HG02759 (cell line): ENCODE measurements around the gene PNPLA2.

Source experiments
- ATAC-seq: cut with Tn5 transposase; IDR thresholded peaks from one replicate; pipeline ENCODE4 v1.9.1; 2021; ENCODE audit warnings: mild to moderate bottlenecking, moderate library complexity; ENCODE audit not compliant: unreplicated experiment

PNPLA2 gene

GRCh38 chr11:858053-858761, 39.5 kb downstream of the PNPLA2 start:
- no peak for ATAC-seq

GRCh38 chr11:858762-859339, 40.1 kb downstream of the PNPLA2 start:
- no peak for ATAC-seq

DNA sequence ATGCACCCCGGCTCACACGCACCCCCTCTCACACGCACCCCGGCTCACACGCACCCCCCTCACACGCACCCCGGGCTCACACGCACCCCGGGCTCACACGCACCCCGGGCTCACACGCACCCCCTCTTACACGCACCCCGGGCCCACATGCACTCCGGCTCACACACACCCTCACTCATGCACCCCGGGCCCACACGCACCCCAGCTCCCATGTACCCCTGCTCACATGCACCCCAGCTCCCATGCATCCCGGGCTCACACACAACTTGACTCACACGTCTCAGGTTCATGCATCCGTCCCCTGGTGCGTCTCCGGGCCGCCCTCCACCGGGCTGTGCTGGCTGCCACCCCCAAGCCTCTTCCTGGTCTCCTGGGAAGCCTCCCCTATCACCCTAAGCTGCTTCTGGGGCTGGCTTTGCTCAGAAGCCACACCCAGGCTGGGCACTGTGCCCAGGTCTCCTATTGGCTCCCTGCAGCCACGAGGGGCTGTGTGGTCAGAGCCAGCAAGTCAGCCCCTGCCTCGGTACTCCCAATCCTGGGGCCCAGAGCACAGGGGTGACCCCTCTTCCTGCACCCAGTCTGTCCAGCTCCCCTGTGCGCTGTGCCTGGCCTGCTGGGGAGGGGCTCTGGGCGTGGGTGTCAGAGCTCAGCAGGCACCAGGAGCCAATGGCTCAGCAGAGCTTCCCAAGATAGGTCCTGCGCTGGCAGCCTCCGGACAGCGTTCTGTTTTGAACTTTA, 40.8 kb downstream of the PNPLA2 start:
- ATAC-seq: no peak

DNA sequence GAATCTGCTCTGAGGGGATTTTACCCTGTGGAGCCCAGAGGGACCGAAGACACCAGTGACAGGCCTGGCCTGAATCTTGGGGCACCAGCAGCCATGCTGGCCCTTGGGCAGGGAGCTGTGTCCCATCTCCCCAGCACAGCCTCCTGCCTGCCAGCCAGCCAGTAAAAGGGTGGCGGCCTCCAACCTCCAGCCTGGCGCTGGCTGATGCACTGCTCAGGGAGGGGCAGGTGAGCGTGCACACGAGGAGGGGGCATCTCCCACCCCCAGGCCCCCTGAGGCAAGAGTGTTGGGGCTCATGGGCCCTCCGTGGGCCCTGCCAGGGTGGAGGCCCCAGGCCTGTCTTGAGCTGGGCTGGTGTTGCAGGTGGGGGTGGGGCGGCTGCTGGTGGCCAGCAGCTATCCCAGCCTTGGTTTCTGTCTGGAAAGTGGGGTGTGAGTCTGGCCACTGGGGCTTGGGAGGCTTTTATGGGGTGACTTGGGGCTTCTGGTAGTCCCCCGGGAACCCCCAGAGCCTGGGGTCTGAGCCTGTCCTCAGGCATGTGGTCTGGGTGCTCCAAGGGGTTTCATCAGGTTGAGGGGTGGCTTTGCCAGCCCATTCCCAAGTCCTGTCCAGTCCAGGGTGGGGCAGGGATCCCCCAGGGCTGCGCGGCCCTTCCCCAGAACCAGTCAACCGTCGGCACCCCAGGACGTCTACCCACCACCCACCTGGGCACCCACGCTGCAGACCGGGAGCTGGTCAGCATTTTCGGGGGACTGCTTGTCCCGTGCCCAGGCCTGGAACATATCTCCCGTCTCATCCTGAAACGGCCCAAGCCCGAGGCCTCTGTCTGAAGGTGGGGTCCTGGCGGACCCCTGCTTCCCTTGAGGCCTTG, 41.8 kb downstream of the PNPLA2 start:
- ATAC-seq: no peak

DNA sequence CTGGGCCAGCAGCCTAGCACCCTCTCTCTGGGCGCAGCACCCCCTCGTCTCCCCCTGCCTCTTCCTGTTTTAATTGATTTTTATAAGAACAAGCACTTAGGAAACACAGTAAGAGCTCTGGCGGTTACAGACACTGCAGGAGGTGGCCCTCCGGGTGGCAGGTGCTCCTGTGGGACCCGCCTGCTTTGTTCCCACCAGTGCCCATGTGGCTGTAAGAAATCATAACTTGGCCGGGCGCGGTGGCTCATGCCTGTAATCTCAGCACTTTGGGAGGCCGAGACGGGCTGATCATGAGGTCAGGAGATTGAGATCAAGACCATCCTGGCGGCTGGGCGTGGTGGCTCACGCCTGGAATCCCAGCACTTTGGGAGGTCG, 42.4 kb downstream of the PNPLA2 start:
- no peak for ATAC-seq

DNA sequence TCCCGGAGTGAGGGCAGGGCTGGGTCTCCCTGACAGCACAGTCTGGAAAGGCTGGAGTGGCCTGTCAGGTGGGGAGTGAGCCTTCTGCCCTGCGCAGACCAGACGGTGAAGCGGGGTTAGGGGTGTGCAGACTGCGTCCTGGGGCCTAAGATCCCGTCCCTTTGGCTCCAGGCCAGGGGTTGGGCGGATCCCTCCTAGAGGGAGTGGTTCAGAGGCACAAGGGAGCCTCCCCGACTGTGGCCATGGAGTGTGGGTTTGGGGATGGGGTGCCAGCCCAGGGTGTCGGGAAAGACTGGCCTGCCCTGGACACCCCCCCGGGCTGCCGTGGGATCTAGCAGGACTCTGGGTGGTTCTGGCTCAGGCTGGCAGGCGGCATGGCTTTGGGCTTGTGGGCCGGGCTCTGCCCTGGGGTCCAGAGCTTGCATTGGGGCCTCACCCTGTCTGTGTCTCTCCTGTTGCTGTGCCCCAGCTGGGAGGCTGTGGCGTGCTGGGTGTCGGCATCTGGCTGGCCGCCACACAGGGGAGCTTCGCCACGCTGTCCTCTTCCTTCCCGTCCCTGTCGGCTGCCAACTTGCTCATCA, 43.5 kb downstream of the PNPLA2 start:
- ATAC-seq: no peak

GRCh38 chr11:862696-863022, 43.9 kb downstream of the PNPLA2 start:
- ATAC-seq: no peak

GRCh38 chr11:863023-863909, 44.6 kb downstream of the PNPLA2 start:
- ATAC-seq: no peak

- ATAC-seq: no peak
Measured at GRCh38 chr11:863910-864827, 45.5 kb downstream of the PNPLA2 start.

- ATAC-seq: no peak
Measured at GRCh38 chr11:864898-865297, 46.2 kb downstream of the PNPLA2 start.

DNA sequence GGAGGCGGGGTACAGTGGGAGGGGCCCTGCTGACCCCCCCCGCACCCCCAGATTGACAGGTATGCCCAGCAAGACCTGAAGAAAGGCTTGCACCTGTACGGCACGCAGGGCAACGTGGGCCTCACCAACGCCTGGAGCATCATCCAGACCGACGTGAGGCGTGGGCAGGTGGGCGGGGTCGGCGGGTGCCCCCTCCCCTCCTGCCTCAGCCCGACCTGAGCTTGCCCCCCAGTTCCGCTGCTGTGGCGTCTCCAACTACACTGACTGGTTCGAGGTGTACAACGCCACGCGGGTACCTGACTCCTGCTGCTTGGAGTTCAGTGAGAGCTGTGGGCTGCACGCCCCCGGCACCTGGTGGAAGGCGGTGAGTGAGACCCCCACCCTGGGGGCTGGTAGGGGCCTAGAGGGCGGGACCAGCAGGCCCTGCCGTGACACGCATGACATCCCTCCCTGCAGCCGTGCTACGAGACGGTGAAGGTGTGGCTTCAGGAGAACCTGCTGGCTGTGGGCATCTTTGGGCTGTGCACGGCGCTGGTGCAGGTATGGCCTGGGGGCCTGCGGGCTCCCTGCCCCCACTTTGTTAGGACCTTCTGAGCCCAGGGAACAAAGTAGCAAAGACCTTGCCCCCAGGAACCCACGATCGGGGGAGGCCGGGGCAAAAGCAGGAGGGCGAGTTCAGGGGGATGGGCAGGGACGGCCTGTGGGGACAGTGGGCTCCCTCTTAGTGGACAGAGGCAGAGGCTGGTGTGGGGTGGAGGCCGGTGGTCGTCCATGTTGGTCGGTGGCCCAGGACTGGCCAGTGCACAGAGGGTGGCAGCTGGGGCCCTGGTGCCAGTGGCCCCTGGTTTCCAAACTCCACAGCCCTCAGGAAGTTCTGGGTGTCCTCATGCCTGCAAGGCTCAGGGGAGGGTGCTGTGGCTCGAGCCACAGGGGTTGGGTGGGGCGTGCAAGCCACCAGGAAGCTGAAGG, 47.0 kb downstream of the PNPLA2 start:
- ATAC-seq: no peak

- no peak for ATAC-seq
Measured at GRCh38 chr11:866481-866880, 47.8 kb downstream of the PNPLA2 start.

- no peak for ATAC-seq
Measured at GRCh38 chr11:867856-868358, 49.2 kb downstream of the PNPLA2 start.

DNA sequence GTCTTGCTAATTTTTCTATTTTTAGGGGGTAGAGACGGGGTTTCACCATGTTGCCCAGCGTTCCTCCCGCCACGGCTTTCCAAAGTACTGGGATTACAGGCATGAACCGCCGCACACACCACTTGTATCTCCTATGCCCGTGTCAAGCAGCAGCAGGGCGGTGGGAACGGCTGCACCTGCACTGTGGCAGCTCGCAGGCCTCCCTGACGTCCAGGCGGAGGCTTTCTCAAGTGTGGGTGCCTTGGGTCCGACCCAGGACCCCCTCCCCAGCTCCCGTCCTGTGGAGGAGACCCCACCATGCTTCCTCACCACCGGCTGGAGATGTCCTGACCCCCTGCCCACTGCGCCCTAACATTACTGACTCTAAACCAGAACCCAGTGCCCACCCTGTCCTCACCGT, 49.7 kb downstream of the PNPLA2 start:
- no peak for ATAC-seq

- ATAC-seq: no peak
Measured at GRCh38 chr11:868802-869201, 50.1 kb downstream of the PNPLA2 start.

DNA sequence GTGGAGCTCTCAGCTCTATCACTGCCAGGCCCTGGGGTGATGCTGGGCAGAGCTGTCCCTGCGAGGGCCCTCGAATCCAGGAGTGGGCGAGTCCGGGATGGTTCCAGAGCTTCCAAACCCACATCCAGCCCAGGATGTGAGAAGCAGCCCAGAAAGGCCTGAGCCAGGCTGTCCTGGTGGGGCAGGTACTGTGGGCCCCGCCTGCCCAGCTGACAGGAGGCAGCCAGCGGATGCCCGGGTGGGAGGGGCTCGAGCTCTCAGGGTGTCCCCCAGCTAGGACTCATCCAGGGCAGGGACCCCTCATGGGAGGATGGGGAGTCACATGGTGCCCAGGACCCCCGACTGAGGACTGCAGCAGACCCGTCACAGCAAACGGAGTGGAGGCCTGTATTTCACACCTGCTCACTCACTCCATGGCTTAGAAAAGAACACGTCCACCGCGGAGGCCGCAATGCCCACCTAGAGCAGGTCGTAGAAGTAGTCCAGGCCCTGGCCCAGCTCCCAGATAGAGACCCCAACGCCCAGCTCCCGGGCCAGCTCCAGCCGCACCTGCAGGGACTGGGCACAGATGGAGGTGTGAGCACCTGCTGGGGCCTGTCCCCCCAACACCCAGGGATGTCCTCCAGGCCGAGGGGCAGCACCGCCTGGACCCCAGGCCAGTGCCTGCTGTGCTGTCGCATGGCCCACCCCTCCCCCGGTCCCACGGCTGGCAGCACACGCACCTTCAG, 50.8 kb downstream of the PNPLA2 start:
- no peak for ATAC-seq

GRCh38 chr11:870127-870413, 51.4 kb downstream of the PNPLA2 start:
- ATAC-seq: no peak
